Endothelial cell (in vitro differentiated cells): ENCODE data around the gene SLC38A8. TPM values are rescaled to one million over a fixed set of nuclear protein-coding genes. Genes with fewer than 3 reads are reported as not detected.

Experiments used
- DNase-seq: peaks from one replicate; pipeline ENCODE4 v3.0.0; 2021; ENCODE audit warnings: low spot score
- H3K27ac Mint-ChIP-seq: one replicate; pipeline ENCODE4 v1.8.0; 2021; ENCODE audit warnings: mixed read lengths, inconsistent platforms; ENCODE audit not compliant: unreplicated experiment
- H3K27me3 Mint-ChIP-seq: one replicate; pipeline ENCODE4 v1.8.0; 2021; ENCODE audit warnings: mild to moderate bottlenecking, moderate library complexity, mixed read lengths, inconsistent platforms; ENCODE audit not compliant: unreplicated experiment
- H3K36me3 Mint-ChIP-seq: one replicate; pipeline ENCODE4 v1.8.0; 2021; ENCODE audit warnings: mild to moderate bottlenecking, low read depth, mixed read lengths, inconsistent platforms; ENCODE audit not compliant: unreplicated experiment
- H3K4me1 Mint-ChIP-seq: one replicate; pipeline ENCODE4 v1.8.0; 2021; ENCODE audit warnings: mild to moderate bottlenecking, mixed read lengths, inconsistent platforms; ENCODE audit not compliant: unreplicated experiment
- H3K4me3 Mint-ChIP-seq: one replicate; pipeline ENCODE4 v1.8.0; 2021; ENCODE audit warnings: mild to moderate bottlenecking, mixed read lengths, inconsistent platforms; ENCODE audit not compliant: unreplicated experiment
- H3K9me3 Mint-ChIP-seq: one replicate; pipeline ENCODE4 v1.8.0; 2021; ENCODE audit warnings: mixed read lengths, inconsistent platforms; ENCODE audit not compliant: unreplicated experiment
- total RNA-seq: library from RNA; stranded (reverse); fragmentation: NEBNext Ultra II Directional; extraction: Animal tissue kit (Norgen Biotek cat#: 25700); gene quantifications from one replicate; pipeline ENCODE4 v1.2.1, GENCODE V29; 2021; ENCODE audit not compliant: unreplicated experiment
- TF ChIP-seq, protein P1 (sequence below): fragments of 200-600 bp; sonication (generic); IDR thresholded peaks from one replicate; pipeline ENCODE4 v1.5.0; 2021; ENCODE audit warnings: antibody characterized with exemption; ENCODE audit not compliant: unreplicated experiment

SLC38A8 gene
- total RNA-seq, 1 donor from 2014 or later, result not detected

DNA sequence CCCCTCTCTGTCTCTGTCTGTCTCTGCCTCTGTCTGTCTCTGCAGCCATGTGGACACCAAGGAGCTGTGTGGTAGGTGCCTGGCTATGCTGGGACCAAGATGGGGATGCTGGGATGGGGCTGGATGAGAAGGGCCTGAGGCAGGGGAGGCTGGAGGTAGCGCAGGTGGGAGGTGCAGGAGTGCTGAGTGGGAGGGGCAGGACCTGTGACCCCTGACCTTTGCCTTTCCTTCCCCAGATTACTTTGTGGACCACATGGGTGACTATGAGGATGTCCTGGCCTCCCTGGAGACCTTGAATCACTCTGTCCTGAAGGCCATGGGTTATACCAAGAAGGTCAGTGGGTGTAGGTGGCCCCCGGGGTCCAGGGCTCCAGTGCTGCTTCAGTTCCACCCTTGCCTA, 61.8 kb downstream of the SLC38A8 start:
- TF ChIP-seq, protein P1, sequence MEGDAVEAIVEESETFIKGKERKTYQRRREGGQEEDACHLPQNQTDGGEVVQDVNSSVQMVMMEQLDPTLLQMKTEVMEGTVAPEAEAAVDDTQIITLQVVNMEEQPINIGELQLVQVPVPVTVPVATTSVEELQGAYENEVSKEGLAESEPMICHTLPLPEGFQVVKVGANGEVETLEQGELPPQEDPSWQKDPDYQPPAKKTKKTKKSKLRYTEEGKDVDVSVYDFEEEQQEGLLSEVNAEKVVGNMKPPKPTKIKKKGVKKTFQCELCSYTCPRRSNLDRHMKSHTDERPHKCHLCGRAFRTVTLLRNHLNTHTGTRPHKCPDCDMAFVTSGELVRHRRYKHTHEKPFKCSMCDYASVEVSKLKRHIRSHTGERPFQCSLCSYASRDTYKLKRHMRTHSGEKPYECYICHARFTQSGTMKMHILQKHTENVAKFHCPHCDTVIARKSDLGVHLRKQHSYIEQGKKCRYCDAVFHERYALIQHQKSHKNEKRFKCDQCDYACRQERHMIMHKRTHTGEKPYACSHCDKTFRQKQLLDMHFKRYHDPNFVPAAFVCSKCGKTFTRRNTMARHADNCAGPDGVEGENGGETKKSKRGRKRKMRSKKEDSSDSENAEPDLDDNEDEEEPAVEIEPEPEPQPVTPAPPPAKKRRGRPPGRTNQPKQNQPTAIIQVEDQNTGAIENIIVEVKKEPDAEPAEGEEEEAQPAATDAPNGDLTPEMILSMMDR, result no peak
- Mint-ChIP-seq H3K36me3 (peaks cover 10% of the 10 kb centered on the region), H3K4me3 (no peak overlapping the region), H3K27ac (no peak overlapping the region), H3K4me1 (no peaks in the 10 kb centered on the region), H3K9me3 (no peaks in the 10 kb centered on the region), H3K27me3 (peaks cover 3% of the 10 kb centered on the region)
- DNase-seq, result no peak

DNA sequence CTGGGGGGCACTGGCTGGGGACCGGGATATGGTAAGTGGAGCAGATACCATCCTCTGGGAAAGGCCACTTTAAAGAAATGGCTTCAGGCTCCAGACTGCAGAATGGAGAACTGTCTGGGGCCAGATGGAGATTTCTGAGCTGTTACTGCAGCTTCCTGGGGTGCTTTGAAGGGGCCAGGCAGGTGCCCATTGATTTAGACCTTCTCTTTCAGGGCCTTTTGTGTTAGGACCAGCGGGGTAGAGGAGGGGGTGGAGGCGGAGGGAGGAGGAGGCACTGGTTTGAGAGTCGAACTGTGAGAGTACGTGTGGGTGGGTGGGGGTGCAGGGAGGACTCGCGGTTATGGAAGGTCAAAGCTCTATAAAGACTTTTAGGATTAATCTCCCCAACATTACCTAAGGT, 63.2 kb downstream of the SLC38A8 start:
- H3K27ac Mint-ChIP-seq, result no peak overlapping the region
- H3K9me3 Mint-ChIP-seq, result no peaks in the 10 kb centered on the region
- H3K4me1 Mint-ChIP-seq, result no peaks in the 10 kb centered on the region
- no peak for DNase-seq
- peaks cover 3% of the 10 kb centered on the region for H3K27me3 Mint-ChIP-seq
- peaks cover 10% of the 10 kb centered on the region for H3K36me3 Mint-ChIP-seq
- TF ChIP-seq, protein P1, result no peak
- no peak overlapping the region for H3K4me3 Mint-ChIP-seq

DNA sequence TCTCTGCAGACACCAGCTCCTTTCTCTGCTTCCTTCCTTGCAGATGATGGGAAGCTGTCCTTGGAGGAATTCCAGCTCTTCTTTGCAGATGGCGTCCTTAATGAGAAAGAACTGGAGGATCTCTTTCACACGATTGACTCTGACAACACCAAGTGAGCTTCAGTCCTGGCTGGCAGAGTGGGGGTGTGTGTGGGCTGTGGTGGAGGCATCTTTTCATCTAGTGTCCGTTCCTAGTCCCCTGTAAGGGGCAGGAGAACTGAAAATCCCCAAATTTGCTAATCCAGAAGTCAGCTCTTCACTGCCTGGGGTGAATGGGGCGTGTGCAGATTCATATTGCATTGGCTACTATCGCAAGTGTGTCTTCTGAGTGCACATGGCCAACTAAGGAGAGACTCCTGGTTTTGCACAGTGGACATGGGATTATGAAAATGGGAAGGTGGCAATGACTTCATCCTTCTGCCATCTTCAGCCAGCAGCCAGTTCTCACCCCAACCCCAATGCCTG, 64.1 kb downstream of the SLC38A8 start:
- Mint-ChIP-seq H3K4me3 (peak overlapping the region; percentile 38), H3K36me3 (peaks cover 10% of the 10 kb centered on the region), H3K27me3 (peaks cover 5% of the 10 kb centered on the region), H3K9me3 (no peaks in the 10 kb centered on the region), H3K4me1 (no peaks in the 10 kb centered on the region), H3K27ac (no peak overlapping the region)
- TF ChIP-seq, protein P1, result no peak
- DNase-seq, result no peak

DNA sequence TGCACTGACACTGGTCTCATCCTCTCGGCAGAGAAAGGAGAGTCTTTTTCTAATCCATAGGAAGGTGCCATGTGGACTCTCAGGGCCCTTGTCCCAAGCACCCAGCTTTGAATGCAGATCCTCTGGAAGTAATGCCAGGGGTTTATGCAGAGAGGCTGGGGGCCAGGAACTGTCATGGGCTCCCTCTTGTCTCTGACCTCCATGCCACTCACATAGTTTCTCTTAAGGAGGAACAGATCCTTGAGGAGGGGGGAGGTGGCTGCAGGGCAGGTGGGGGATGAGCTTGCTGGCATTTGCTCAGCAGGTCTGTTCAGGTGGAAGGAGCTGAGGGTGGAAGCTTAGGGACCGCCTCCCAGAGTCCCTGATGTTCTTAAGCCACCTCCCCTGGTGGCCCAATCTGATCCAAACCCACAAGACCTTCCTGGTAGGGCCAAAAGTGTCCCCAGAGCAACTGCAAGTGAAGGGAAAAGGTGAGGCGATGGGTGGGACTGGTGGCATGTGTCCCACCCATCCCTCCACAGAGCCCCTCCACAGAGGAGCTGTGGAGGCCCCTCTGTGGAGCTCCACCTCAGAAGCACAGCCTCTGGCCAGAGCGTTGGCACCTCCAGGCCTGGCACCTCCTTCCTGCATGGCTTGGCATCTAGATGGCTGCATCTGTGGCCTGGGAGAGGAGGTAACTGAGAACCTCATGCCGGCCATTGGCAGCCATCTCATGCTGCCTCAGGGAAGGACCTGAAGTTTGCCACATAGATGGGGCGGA, 65.4 kb downstream of the SLC38A8 start:
- H3K27ac Mint-ChIP-seq, result no peak overlapping the region
- DNase-seq, result no peak
- TF ChIP-seq, protein P1, result no peak
- H3K36me3 Mint-ChIP-seq, result peaks cover 10% of the 10 kb centered on the region
- no peaks in the 10 kb centered on the region for H3K9me3 Mint-ChIP-seq
- H3K4me3 Mint-ChIP-seq, result no peak overlapping the region
- H3K4me1 Mint-ChIP-seq, result no peaks in the 10 kb centered on the region
- H3K27me3 Mint-ChIP-seq, result peaks cover 5% of the 10 kb centered on the region

DNA sequence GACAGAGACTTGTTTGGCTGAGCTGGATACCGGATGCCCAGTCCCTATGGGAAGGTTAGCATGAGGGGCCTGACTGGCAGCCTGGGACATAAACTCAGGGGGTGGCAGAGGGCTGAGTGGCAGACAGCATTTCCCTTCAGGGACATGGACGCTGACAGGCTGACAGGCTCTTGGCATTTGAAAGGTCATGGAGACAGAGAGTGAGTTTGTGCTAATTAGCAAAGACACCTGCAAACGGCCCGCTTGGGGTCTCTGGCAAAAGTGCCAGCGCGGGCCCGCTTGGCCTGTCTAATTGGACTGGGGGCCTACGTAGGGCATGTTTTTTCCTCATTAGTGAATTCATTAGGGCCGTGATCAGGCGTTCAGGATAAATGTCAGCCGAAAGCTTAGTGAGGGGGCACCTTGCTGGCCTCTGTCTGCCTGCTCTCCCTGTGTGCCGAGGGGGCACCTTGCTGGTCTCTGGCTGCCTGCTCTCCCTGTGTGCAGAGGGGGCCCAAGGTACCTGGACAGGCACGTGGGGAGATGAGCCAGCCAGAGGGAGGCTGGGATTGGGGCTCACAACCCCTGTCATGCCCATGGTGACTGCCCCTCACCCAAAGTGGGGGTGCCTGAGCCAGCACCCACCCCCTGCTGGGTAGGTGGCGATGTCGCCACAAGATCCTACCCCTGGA, 66.9 kb downstream of the SLC38A8 start:
- Mint-ChIP-seq H3K27me3 (peaks cover 7% of the 10 kb centered on the region), H3K36me3 (peaks cover 10% of the 10 kb centered on the region), H3K4me3 (no peak overlapping the region), H3K4me1 (no peaks in the 10 kb centered on the region), H3K9me3 (no peaks in the 10 kb centered on the region), H3K27ac (no peak overlapping the region)
- no peak for DNase-seq
- TF ChIP-seq, protein P1, result no peak
